GM19328 (cell line): ENCODE results near the gene ULK3.
A peak's percentile ranks its signal among the peaks of the same experiment; 100 is the strongest.
"Not testable (repeated sequence)": the region's sequence is repeated elsewhere in the genome, so short reads cannot be mapped to it uniquely, and the experiment has no call there.

ENCODE experiments used
- ATAC-seq: cut with Tn5 transposase; IDR thresholded peaks from one replicate; pipeline ENCODE4 v1.9.1; 2021; ENCODE audit warnings: mild to moderate bottlenecking, moderate library complexity; ENCODE audit not compliant: unreplicated experiment

The ULK3 gene

GRCh38 chr15:74842581-74843444 lies at the start of gene ULK3:
Gene ULK3 (minus strand): TSS chr15:74843156. CDS start chr15:74843105, 51 bp downstream.
- peak; percentile 82 for ATAC-seq

- no peak for ATAC-seq
Observed at GRCh38 chr15:74892313-74892712, 49.4 kb upstream of the ULK3 start.

GRCh38 chr15:74891469-74891868 lies 48.5 kb upstream of the ULK3 start:
- ATAC-seq = no peak

- no peak for ATAC-seq
Observed at GRCh38 chr15:74890665-74890960, 47.7 kb upstream of the ULK3 start.

- ATAC-seq = peak; percentile 87
Observed at GRCh38 chr15:74889883-74890664, 47.1 kb upstream of the ULK3 start, which contains the start of gene MPI. Gene MPI (plus strand): TSS chr15:74890042. CDS start chr15:74890074, 32 bp downstream.

- ATAC-seq = no peak
Observed at GRCh38 chr15:74889390-74889882, 46.5 kb upstream of the ULK3 start.

- no peak for ATAC-seq
Observed at GRCh38 chr15:74888716-74889115, 45.8 kb upstream of the ULK3 start.

- not testable (repeated sequence) for ATAC-seq
Observed at GRCh38 chr15:74887537-74888193, 44.7 kb upstream of the ULK3 start.

GRCh38 chr15:74885461-74885860 lies 42.5 kb upstream of the ULK3 start:
- ATAC-seq = no peak

- no peak for ATAC-seq
Observed at GRCh38 chr15:74884428-74885223, 41.7 kb upstream of the ULK3 start.

GRCh38 chr15:74882528-74882927 lies 39.6 kb upstream of the ULK3 start:
- ATAC-seq = no peak

- ATAC-seq = no peak
Observed at GRCh38 chr15:74878273-74878672, 35.3 kb upstream of the ULK3 start.

- no peak for ATAC-seq
Observed at GRCh38 chr15:74873756-74874424, 30.9 kb upstream of the ULK3 start.

- ATAC-seq = peak; percentile 75
Observed at GRCh38 chr15:74873036-74873755, 30.2 kb upstream of the ULK3 start, which contains the start of gene SCAMP2. Gene SCAMP2 (minus strand): TSS chr15:74873365. CDS start chr15:74873255, 110 bp downstream.

- no peak for ATAC-seq
Observed at GRCh38 chr15:74872702-74873035, 29.7 kb upstream of the ULK3 start.

- no peak for ATAC-seq
Observed at GRCh38 chr15:74870436-74871215, 27.7 kb upstream of the ULK3 start.

GRCh38 chr15:74869726-74870407 lies 26.9 kb upstream of the ULK3 start:
- peak; percentile 35 for ATAC-seq

GRCh38 chr15:74869372-74869725 lies 26.4 kb upstream of the ULK3 start:
- ATAC-seq = no peak
